Measurements from ENCODE around the gene PLP1. TPM values are rescaled to one million over a fixed set of nuclear protein-coding genes. Genes with fewer than 3 reads are reported as not detected.
"Not testable (repeated sequence)": the region's sequence is repeated elsewhere in the genome, so short reads cannot be mapped to it uniquely, and the experiment has no call there.

PLP1 gene
- total RNA-seq, 1 donor = under 0.01 TPM

- no peak overlapping the region for H3K4me3 ChIP-seq (ENCODE audit: low read depth, low read length)
- DNase-seq (ENCODE audit: low read depth) = no peak
- TF ChIP-seq CTCF (IDR thresholded peaks at IDR 0.05; ENCODE audit: insufficient read depth, low read depth, low read length) = no peak
Observed at GRCh38 chrX:103800318-103800717, 23.7 kb downstream of the PLP1 start.

GRCh38 chrX:103805860-103806259 is 29.2 kb downstream of the PLP1 start:
- TF ChIP-seq CTCF (IDR thresholded peaks at IDR 0.05; ENCODE audit: insufficient read depth, low read depth, low read length) = no peak
- DNase-seq (ENCODE audit: low read depth) = no peak
- H3K4me3 ChIP-seq (ENCODE audit: low read depth, low read length) = no peak overlapping the region

DNA sequence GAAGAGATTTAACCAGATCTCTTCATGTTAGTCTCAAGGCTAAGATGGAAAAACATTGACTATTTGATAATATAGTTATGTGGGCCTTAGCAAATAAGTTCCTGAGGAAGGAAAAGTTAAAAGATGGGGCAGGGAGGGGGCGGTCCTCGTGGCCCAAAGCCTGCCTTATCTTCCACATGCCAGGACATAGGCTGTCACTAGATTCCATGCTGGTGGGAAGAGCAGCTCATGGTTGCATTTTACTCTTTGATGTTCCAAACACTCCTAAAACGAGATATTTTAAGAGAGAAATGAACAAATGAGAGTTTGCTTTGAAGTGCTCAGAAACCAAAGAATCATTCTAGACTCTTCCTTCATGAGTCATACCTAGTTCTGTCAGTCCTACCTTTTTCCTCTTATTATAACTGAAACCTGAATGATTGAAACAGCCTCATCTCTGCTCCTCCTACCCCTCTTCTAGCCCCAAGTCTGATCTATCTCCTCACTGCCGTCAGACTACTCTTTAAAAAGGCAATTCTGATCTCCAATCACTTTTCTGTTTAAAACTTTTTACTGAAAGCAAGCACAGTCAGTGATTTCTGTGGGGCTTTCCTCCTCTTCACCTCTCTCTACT is 30.3 kb downstream of the PLP1 start:
- no peak for TF ChIP-seq CTCF (IDR thresholded peaks at IDR 0.05; ENCODE audit: insufficient read depth, low read depth, low read length)
- H3K4me3 ChIP-seq (ENCODE audit: low read depth, low read length) = no peak overlapping the region
- no peak for DNase-seq (ENCODE audit: low read depth)

DNA sequence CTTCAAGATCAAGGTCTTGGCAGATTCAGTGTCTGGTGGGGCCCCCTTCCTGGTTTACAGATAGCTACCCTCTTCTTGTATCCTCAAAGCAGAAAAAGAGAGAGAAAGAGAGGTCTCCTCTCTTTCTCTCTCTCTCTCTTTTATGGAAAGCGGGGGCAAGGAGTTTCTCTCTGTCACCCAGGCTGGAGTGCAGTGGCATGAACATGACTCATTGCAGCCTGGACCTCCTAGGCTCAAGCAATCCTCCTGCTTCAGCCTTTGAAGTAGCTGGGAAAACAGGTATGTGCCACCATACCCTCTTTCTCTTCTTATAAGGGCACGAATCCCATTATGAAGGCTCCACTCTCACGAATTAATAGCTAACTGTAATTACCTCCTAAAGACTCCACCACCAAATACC is 35.2 kb downstream of the PLP1 start:
- H3K4me3 ChIP-seq (ENCODE audit: low read depth, low read length) = no peak overlapping the region
- no peak for TF ChIP-seq CTCF (IDR thresholded peaks at IDR 0.05; ENCODE audit: insufficient read depth, low read depth, low read length)
- DNase-seq (ENCODE audit: low read depth) = no peak

DNA sequence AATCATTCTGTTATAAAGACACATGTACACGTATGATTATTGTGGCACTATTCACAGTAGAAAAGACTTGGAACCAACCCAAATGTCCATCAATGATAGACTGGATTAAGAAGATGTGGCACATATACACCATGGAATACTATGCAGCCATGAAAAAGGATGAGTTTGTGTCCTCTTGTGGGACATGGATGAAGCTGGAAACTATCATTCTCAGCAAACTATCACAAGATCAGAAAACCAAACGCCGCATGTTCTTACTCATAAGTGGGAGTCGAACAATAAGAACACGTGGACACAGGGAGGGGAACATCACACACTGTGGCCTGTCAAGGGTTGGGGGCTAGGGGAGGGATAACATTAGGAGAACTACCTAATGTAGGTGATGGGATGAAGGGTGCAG is 40.5 kb downstream of the PLP1 start:
- H3K4me3 ChIP-seq (ENCODE audit: low read depth, low read length); DNase-seq (ENCODE audit: low read depth): not testable (repeated sequence)

DNA sequence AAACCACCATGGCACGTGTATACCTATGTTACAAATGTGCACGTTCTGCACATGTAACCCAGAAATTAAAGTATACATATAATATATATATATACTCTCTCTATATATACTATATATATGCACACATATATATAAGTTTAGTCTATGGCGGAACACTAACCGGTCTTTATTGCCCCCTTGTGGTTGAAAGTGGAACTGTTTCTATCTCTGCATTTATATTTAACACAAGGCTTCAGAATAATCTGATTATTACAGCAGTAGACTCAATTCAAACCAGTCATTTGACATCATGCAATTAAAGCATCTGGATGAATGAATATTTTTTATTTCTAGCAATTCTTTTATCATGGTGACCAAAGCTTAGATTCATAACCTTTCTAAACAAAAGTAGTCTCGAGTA is 40.9 kb downstream of the PLP1 start:
- TF ChIP-seq CTCF (IDR thresholded peaks at IDR 0.05; ENCODE audit: insufficient read depth, low read depth, low read length) = peak; percentile 54
- no peak overlapping the region for H3K4me3 ChIP-seq (ENCODE audit: low read depth, low read length)
- DNase-seq (ENCODE audit: low read depth) = peak; percentile 51

- DNase-seq (ENCODE audit: low read depth) = no peak
- TF ChIP-seq CTCF (IDR thresholded peaks at IDR 0.05; ENCODE audit: insufficient read depth, low read depth, low read length) = no peak
- no peak overlapping the region for H3K4me3 ChIP-seq (ENCODE audit: low read depth, low read length)
Observed at GRCh38 chrX:103818842-103819619, 42.4 kb downstream of the PLP1 start.

GRCh38 chrX:103820802-103821201 is 44.2 kb downstream of the PLP1 start:
- not testable (repeated sequence) for H3K4me3 ChIP-seq (ENCODE audit: low read depth, low read length); DNase-seq (ENCODE audit: low read depth)
